Keratinocyte (primary cell): ENCODE measurements around the gene TMEM39B. TPM values are rescaled to one million over a fixed set of nuclear protein-coding genes. Genes with fewer than 3 reads are reported as not detected.

ENCODE experiments used
- DNase-seq: peaks from one replicate; pipeline ENCODE4 v3.0.0-alpha.2; 2011; ENCODE audit warnings: low read depth, missing footprints, low spot score
- FAIRE-seq: peaks from 2 replicates; lab custom pipeline; 2011; peaks lifted over from hg19 to GRCh38; lab: Jason Lieb, UNC
- H2AFZ ChIP-seq: 2 replicates; pipeline ENCODE4 v1.6.0; 2012; ENCODE audit warnings: low read length, control low read depth, inconsistent platforms; ENCODE audit not compliant: control insufficient read depth
- H3K27ac ChIP-seq: 2 replicates; pipeline ENCODE4 v1.5.1; 2011; ENCODE audit warnings: low read length; ENCODE audit not compliant: control insufficient read depth, insufficient read depth
- H3K27me3 ChIP-seq: 3 replicates; pipeline ENCODE4 v1.6.0; 2011; ENCODE audit warnings: low read length; ENCODE audit not compliant: control insufficient read depth, insufficient read depth; ENCODE audit errors: extremely low read depth
- H3K36me3 ChIP-seq, 2 experiments: 2 replicates in 1 of 2; 3 replicates in 1 of 2; pipeline ENCODE4 v1.5.1; 2011; ENCODE audit warnings: low read length in 2 of 2, mild to moderate bottlenecking in 1 of 2; ENCODE audit not compliant: control insufficient read depth in 2 of 2, insufficient read depth in 2 of 2; ENCODE audit errors: extremely low read depth in 1 of 2
- H3K4me1 ChIP-seq: 3 replicates; pipeline ENCODE4 v1.5.1; 2011; ENCODE audit warnings: low read length; ENCODE audit not compliant: control insufficient read depth, insufficient read depth; ENCODE audit errors: extremely low read depth
- H3K4me2 ChIP-seq: 3 replicates; pipeline ENCODE4 v1.6.0; 2011; ENCODE audit warnings: low read depth, low read length; ENCODE audit not compliant: control insufficient read depth, insufficient read depth; ENCODE audit errors: extremely low read depth
- H3K4me3 ChIP-seq, 3 experiments: fragments of 200-600 bp in 1 of 3; sonication (generic) in 1 of 3; 2 replicates in 2 of 3; 3 replicates in 1 of 3; pipeline ENCODE4 v1.5.1; 2011 to 2016; ENCODE audit warnings: low read length in 3 of 3, mild to moderate bottlenecking in 3 of 3, control low read depth in 2 of 3, inconsistent platforms in 1 of 3, low read depth in 1 of 3, mixed read lengths in 1 of 3, mixed run types in 1 of 3, moderate library complexity in 1 of 3; ENCODE audit not compliant: control insufficient read depth in 2 of 3, insufficient read depth in 2 of 3; ENCODE audit errors: extremely low read depth in 1 of 3
- H3K79me2 ChIP-seq: 2 replicates; pipeline ENCODE4 v1.6.0; 2012; ENCODE audit warnings: low read length; ENCODE audit not compliant: control insufficient read depth, insufficient read depth
- H3K9ac ChIP-seq: 3 replicates; pipeline ENCODE4 v1.6.0; 2011; ENCODE audit warnings: low read length; ENCODE audit not compliant: control insufficient read depth, insufficient read depth; ENCODE audit errors: extremely low read depth
- H3K9me1 ChIP-seq: 3 replicates; pipeline ENCODE4 v1.6.0; 2011; ENCODE audit warnings: low read length; ENCODE audit not compliant: control insufficient read depth, insufficient read depth; ENCODE audit errors: extremely low read depth
- H3K9me3 ChIP-seq: 2 replicates; pipeline ENCODE4 v1.5.1; 2012; ENCODE audit warnings: low read depth, low read length; ENCODE audit not compliant: control insufficient read depth
- H4K20me1 ChIP-seq: 3 replicates; pipeline ENCODE4 v1.6.0; 2011; ENCODE audit warnings: low read length; ENCODE audit not compliant: control insufficient read depth, insufficient read depth; ENCODE audit errors: extremely low read depth
- EZH2 ChIP-seq: IDR thresholded peaks from one replicate; pipeline ENCODE4 v1.6.1; 2012; ENCODE audit warnings: inconsistent platforms, mild to moderate bottlenecking, low read length, moderate library complexity
- dilution Hi-C: fragments of 300-500 bp; cut with MboI; formaldehyde crosslinking; loops from one replicate; pipeline ENCODE4 v1.7.0; 2020; ENCODE audit warnings: low sequenced_read_pairs; ENCODE audit not compliant: extremely low pct_ligation_motif_present
- polyA plus RNA-seq, 5 experiments: library from polyadenylated mRNA; depleted of rRNA in 3 of 5; stranded (reverse) in 3 of 5; stranded (forward) in 1 of 5; unstranded in 1 of 5; fragments of >200 nt; gene quantifications; 1 replicate in 1 of 5; 2 replicates in 3 of 5; 3 replicates in 1 of 5; pipeline versions ENCODE4 v1.2.1 to v1.2.3, GENCODE V29; 2011 to 2012; ENCODE audit warnings: missing spikeins in 2 of 5, low read depth in 1 of 5, low replicate concordance in 1 of 5
- small RNA-seq, 3 experiments: library from RNA; depleted of rRNA; stranded (forward); fragments of <200 nt; gene quantifications; one replicate each; pipeline ENCODE3, GENCODE V24; 2012; ENCODE audit warnings: low read depth in 3 of 3, low replicate concordance in 1 of 3; ENCODE audit not compliant: insufficient read length in 3 of 3
- TF ChIP-seq, protein P1 (sequence below), 3 experiments: IDR thresholded peaks in 1 of 3; conservative IDR thresholded peaks in 1 of 3; optimal IDR thresholded peaks in 1 of 3; 2 replicates in 2 of 3; 3 replicates in 1 of 3; pipeline versions ENCODE3 to v1.5.1; 2011; ENCODE audit warnings: low read length in 3 of 3, mild to moderate bottlenecking in 3 of 3, moderate library complexity in 2 of 3, control low read depth in 1 of 3, inconsistent platforms in 1 of 3; ENCODE audit not compliant: insufficient read depth in 2 of 3; ENCODE audit errors: extremely low read depth in 1 of 3

The TMEM39B gene
- polyA plus RNA-seq, 1 donor (not counting 4 experiments of a cell fraction or from before 2014, with no cell fraction given), result 6.8 TPM

GRCh38 chr1:32151319-32151787, 78.6 kb downstream of the TMEM39B start:
- Histone ChIP-seq H3K4me2 (no peak overlapping the region), H3K27me3 (no peaks in the 10 kb centered on the region), H2AFZ (no peak overlapping the region), H3K9me3 (no peaks in the 10 kb centered on the region), H3K79me2 (peaks cover 65% of the 10 kb centered on the region), H3K4me3 (no peak overlapping the region), H3K9me1 (no peaks in the 10 kb centered on the region), H3K4me1 (no peaks in the 10 kb centered on the region), H3K27ac (no peak overlapping the region), H3K9ac (no peak overlapping the region), H4K20me1 (no peaks in the 10 kb centered on the region), H3K36me3 (peaks cover 5 to 6% of the 10 kb centered on the region in 2 experiments)
- no peak for DNase-seq
- FAIRE-seq, result no peak
- no peak for TF ChIP-seq EZH2
- TF ChIP-seq, protein P1, sequence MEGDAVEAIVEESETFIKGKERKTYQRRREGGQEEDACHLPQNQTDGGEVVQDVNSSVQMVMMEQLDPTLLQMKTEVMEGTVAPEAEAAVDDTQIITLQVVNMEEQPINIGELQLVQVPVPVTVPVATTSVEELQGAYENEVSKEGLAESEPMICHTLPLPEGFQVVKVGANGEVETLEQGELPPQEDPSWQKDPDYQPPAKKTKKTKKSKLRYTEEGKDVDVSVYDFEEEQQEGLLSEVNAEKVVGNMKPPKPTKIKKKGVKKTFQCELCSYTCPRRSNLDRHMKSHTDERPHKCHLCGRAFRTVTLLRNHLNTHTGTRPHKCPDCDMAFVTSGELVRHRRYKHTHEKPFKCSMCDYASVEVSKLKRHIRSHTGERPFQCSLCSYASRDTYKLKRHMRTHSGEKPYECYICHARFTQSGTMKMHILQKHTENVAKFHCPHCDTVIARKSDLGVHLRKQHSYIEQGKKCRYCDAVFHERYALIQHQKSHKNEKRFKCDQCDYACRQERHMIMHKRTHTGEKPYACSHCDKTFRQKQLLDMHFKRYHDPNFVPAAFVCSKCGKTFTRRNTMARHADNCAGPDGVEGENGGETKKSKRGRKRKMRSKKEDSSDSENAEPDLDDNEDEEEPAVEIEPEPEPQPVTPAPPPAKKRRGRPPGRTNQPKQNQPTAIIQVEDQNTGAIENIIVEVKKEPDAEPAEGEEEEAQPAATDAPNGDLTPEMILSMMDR (optimal IDR thresholded peaks at IDR 0.05 in 1 of 3, IDR thresholded peaks at IDR 0.05 in 1 of 3, conservative IDR thresholded peaks at IDR 0.05 in 1 of 3; ENCODE audit: extremely low read depth in 1 of 3, insufficient read depth in 2 of 3, low read length in 3 of 3), result no peak
- dilution Hi-C loops, result no loop called here

Small RNA genes lying within 50 kb of the gene (small RNA-seq; reads per million reads assigned to genes)
- gene MIR5585 (0 to 0.50 (median 0) reads per million in 3 experiments), gene RF00017 (0 reads per million in 3 experiments)

Other genes starting within 250 kb of the TMEM39B start
- 130 to 368 TPM (median 228 TPM) in 3 replicates for gene PTP4A2, start 134.6 kb upstream of the TMEM39B start, polyA plus RNA-seq
- gene KHDRBS1, start 59.1 kb upstream of the TMEM39B start, polyA plus RNA-seq, result 23.1 to 74.9 TPM (median 54.7 TPM) in 3 replicates
- 34.6 to 43.1 TPM (median 42.6 TPM) in 3 replicates for gene KPNA6, start 35.1 kb downstream of the TMEM39B start, polyA plus RNA-seq
- 17.1 to 35.8 TPM (median 20.0 TPM) in 3 replicates for gene TXLNA, start 106.7 kb downstream of the TMEM39B start, polyA plus RNA-seq
- 3.6 to 4.5 TPM (median 3.8 TPM) in 3 replicates for gene CCDC28B, start 127.7 kb downstream of the TMEM39B start, polyA plus RNA-seq
- gene IQCC, start 132.7 kb downstream of the TMEM39B start, polyA plus RNA-seq, result 1.2 to 2.3 TPM (median 1.5 TPM) in 3 replicates
- not detected in 3 replicates for gene DCDC2B, start 136.2 kb downstream of the TMEM39B start, polyA plus RNA-seq
- gene TMEM234, start 149.4 kb downstream of the TMEM39B start, polyA plus RNA-seq, result 14.4 to 20.1 TPM (median 16.9 TPM) in 3 replicates
- gene EIF3I, start 149.5 kb downstream of the TMEM39B start, polyA plus RNA-seq, result 319 to 655 TPM (median 388 TPM) in 3 replicates
- gene FAM167B, start 174.3 kb downstream of the TMEM39B start, polyA plus RNA-seq, result 0.06 to 0.07 TPM in 2 of 3 replicates, not detected in the other
- 0.10 to 0.31 TPM (median 0.16 TPM) in 3 replicates for gene LCK, start 178.3 kb downstream of the TMEM39B start, polyA plus RNA-seq
- 159 to 198 TPM (median 170 TPM) in 3 replicates for gene HDAC1, start 219.1 kb downstream of the TMEM39B start, polyA plus RNA-seq